Measurements from ENCODE around the gene PTAFR.

- TF ChIP-seq ZNF138 (CRISPR knock-in tag; conservative IDR thresholded peaks at IDR 0.05): no peak
- TF ChIP-seq IRF1 (CRISPR knock-in tag; IDR thresholded peaks at IDR 0.05): no peak
- TF ChIP-seq SP1 (CRISPR knock-in tag; conservative IDR thresholded peaks at IDR 0.05): no peak
- TF ChIP-seq, protein P1, sequence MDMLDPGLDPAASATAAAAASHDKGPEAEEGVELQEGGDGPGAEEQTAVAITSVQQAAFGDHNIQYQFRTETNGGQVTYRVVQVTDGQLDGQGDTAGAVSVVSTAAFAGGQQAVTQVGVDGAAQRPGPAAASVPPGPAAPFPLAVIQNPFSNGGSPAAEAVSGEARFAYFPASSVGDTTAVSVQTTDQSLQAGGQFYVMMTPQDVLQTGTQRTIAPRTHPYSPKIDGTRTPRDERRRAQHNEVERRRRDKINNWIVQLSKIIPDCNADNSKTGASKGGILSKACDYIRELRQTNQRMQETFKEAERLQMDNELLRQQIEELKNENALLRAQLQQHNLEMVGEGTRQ (CRISPR knock-in tag; IDR thresholded peaks at IDR 0.05): no peak
- TF ChIP-seq CTCF (IDR thresholded peaks at IDR 0.05): no peak
- TF ChIP-seq ZNF532 (CRISPR knock-in tag; IDR thresholded peaks at IDR 0.05; ENCODE audit: borderline replicate concordance): no peak
- no peak for TF ChIP-seq FOXJ3 (CRISPR knock-in tag; IDR thresholded peaks at IDR 0.05; ENCODE audit: borderline replicate concordance)
- TF ChIP-seq IRF2 (CRISPR knock-in tag; IDR thresholded peaks at IDR 0.05; ENCODE audit: borderline replicate concordance, low read depth): no peak
- no peak for TF ChIP-seq MAX (CRISPR knock-in tag; IDR thresholded peaks at IDR 0.05)
- TF ChIP-seq E2F1 (CRISPR knock-in tag; IDR thresholded peaks at IDR 0.05): no peak
These were observed 27.7 kb downstream of the PTAFR start for GRCh38 chr1:28148880-28149195.

Data from WTC11 (cell line).